ENCODE data around the gene ACAT2.

ACAT2 gene

DNA sequence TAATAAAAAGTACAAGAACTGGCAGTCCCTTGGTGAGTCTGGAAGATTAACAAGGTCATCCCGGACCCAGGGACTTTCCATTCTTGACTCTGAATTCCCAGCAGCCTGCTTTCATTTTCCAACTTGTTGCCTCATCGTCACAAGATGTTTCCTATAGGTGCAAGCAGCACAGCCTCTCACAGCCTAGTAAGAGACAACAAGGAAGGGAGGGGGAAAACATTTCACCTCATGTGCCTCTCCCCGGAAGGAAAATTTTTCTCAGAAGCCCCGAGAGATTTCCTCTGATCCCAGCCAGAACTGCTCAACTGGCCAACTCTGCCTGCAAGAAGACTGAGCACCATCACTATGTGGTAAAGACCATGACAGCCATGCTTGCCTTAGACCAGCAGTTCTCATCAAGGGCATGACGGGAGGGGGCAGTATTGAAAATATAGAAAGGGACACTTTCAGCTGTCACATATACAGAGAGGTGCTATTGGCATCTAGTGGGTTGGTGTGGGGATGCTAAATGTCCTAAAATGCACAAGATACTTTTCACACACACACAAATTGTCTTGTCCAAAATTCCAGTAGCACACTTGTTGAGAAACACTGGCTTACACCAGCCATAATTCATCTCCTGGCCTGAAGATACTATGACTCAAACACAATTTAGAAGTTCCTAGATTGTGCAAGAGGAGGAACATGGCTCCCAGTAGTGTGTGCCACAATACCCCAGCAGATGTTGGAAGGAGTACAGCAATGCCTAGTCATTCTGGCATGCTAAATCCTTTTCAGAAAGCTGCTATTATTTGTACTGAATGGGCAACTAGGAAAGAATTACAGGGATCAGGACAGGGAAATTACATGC lies 45.4 kb upstream of the ACAT2 start:
- TF ChIP-seq, protein P1, sequence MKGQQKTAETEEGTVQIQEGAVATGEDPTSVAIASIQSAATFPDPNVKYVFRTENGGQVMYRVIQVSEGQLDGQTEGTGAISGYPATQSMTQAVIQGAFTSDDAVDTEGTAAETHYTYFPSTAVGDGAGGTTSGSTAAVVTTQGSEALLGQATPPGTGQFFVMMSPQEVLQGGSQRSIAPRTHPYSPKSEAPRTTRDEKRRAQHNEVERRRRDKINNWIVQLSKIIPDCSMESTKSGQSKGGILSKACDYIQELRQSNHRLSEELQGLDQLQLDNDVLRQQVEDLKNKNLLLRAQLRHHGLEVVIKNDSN (IDR thresholded peaks at IDR 0.05): no peak

DNA sequence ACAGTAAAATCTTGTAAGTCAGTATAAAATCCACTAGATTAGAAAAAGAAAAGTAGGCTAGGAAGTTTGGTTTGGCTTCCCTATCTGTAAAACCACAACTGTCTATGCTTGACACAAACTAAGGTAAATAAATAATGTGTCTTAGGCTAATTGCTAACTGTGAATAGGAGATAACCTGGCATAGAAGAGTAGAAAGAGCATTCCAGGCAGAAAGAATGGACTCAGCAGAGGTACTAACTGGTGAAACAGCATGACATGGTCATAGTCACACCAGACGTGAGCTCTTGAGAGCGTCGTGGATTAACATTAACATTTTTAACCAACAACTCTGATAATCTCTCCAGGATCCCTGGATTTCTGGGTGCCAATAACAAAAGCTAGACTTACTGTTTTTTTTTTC lies 43.2 kb upstream of the ACAT2 start:
- TF ChIP-seq RAD21 (IDR thresholded peaks at IDR 0.05; ENCODE audit: low read depth): no peak
- TF ChIP-seq TAF1 (IDR thresholded peaks at IDR 0.05; ENCODE audit: low read depth): no peak
- no peak for TF ChIP-seq EGR1 (IDR thresholded peaks at IDR 0.05)
- TF ChIP-seq TEAD4 (IDR thresholded peaks at IDR 0.05): no peak
- TF ChIP-seq EP300 (IDR thresholded peaks at IDR 0.05; ENCODE audit: borderline replicate concordance): no peak

DNA sequence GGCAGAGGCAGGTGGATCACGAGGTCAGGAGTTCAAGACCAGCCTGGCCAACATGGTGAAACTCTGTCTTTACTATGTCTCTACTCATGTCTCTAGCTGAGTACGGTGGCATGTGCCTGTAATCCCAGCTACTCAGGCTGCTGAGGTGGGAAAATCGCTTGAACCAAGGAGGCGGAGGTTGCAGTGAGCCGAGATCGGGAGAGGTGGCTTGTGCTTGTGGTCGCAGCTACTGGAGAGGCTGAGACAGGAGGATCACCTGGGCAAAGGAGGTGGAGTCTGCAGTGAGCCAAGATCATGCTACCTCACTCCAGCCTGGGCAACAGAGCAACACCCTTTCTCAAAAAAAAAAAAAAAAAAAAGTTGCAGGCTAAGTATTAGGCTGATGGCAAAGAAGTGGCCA lies 42.6 kb upstream of the ACAT2 start:
- TF ChIP-seq TEAD4 (IDR thresholded peaks at IDR 0.05) (no peak), YY1 (IDR thresholded peaks at IDR 0.05; ENCODE audit: low read depth) (no peak), FOXM1 (IDR thresholded peaks at IDR 0.05; ENCODE audit: borderline replicate concordance, low read depth) (no peak), CREB1 (IDR thresholded peaks at IDR 0.05; ENCODE audit: low read depth) (no peak), TCF12 (IDR thresholded peaks at IDR 0.05; ENCODE audit: low read depth) (no peak), EP300 (IDR thresholded peaks at IDR 0.05; ENCODE audit: borderline replicate concordance) (no peak), NFIC (IDR thresholded peaks at IDR 0.05) (no peak), EGR1 (IDR thresholded peaks at IDR 0.05) (no peak)
- TF ChIP-seq, protein P1 (IDR thresholded peaks at IDR 0.05): no peak
- TF ChIP-seq, protein P2, sequence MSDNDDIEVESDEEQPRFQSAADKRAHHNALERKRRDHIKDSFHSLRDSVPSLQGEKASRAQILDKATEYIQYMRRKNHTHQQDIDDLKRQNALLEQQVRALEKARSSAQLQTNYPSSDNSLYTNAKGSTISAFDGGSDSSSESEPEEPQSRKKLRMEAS (IDR thresholded peaks at IDR 0.05): no peak

DNA sequence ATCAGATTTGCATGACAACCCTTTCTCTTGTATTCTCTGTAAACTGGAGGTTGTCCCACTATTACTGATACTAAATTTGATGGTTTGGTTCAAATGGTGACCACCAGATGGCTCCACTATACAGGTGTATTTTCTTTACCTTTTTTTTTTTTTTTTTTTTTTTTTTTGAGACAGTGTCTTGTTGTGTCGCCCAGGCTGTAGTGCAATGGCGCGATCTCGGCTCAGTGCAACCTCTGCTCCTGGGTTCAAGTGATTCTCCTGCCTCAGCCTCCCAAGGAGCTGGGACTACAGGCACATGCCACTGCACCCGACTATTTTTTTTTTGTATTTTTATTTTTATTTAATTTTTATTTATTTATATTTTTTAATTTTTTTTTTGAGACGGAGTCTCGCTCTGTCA lies 41.1 kb upstream of the ACAT2 start:
- no peak for TF ChIP-seq FOXM1 (IDR thresholded peaks at IDR 0.05; ENCODE audit: borderline replicate concordance, low read depth)
- no peak for TF ChIP-seq EGR1 (IDR thresholded peaks at IDR 0.05)
- TF ChIP-seq RAD21 (IDR thresholded peaks at IDR 0.05; ENCODE audit: low read depth): peak; percentile 26; the same call in 1 of the 2 replicates
- TF ChIP-seq, protein P1 (IDR thresholded peaks at IDR 0.05): no peak

DNA sequence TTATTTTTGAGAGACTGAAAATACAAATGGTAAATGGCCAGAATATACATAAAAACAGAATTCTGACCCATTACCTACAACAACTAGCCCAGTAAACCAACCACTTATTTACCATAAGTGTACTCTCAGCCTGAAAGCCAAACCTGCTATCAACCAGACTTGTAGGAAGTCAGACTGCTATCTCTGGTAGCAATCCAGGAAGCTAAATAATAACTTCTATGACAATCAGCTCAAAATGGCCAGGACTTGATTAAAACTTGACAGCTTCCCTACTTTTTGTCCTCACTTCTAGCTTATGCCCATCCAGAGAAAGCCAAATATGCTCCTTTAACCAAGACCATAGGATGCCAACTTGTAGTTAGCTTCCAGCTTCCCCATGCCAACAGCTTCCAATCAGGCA lies 39.2 kb upstream of the ACAT2 start:
- TF ChIP-seq RAD21 (IDR thresholded peaks at IDR 0.05; ENCODE audit: low read depth) (no peak), FOXM1 (IDR thresholded peaks at IDR 0.05; ENCODE audit: borderline replicate concordance, low read depth) (no peak)

DNA sequence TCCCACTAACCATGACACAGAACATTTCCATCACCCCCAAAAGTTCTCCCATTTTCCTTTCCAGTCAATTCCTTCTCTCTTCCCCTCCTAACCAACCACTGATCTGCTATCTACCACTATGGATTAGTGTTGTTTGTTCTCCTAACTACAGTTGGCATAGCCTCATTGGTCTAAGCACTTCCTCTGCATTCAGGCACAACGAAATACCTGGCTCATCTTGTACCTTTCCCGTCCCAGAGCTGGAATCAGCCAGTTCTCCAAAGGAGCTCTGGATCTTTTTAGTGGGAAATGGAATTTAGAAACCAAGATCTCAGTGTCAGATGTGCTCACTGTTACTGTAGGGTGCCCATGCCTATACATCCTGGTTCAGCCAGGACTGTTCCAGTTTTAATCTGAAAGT lies 38.6 kb upstream of the ACAT2 start:
- TF ChIP-seq EGR1 (IDR thresholded peaks at IDR 0.05): no peak
- no peak for TF ChIP-seq CEBPB (IDR thresholded peaks at IDR 0.05)
- no peak for TF ChIP-seq TAF1 (IDR thresholded peaks at IDR 0.05; ENCODE audit: low read depth)
- no peak for TF ChIP-seq FOXM1 (IDR thresholded peaks at IDR 0.05; ENCODE audit: borderline replicate concordance, low read depth)
- TF ChIP-seq, protein P3, sequence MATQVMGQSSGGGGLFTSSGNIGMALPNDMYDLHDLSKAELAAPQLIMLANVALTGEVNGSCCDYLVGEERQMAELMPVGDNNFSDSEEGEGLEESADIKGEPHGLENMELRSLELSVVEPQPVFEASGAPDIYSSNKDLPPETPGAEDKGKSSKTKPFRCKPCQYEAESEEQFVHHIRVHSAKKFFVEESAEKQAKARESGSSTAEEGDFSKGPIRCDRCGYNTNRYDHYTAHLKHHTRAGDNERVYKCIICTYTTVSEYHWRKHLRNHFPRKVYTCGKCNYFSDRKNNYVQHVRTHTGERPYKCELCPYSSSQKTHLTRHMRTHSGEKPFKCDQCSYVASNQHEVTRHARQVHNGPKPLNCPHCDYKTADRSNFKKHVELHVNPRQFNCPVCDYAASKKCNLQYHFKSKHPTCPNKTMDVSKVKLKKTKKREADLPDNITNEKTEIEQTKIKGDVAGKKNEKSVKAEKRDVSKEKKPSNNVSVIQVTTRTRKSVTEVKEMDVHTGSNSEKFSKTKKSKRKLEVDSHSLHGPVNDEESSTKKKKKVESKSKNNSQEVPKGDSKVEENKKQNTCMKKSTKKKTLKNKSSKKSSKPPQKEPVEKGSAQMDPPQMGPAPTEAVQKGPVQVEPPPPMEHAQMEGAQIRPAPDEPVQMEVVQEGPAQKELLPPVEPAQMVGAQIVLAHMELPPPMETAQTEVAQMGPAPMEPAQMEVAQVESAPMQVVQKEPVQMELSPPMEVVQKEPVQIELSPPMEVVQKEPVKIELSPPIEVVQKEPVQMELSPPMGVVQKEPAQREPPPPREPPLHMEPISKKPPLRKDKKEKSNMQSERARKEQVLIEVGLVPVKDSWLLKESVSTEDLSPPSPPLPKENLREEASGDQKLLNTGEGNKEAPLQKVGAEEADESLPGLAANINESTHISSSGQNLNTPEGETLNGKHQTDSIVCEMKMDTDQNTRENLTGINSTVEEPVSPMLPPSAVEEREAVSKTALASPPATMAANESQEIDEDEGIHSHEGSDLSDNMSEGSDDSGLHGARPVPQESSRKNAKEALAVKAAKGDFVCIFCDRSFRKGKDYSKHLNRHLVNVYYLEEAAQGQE (IDR thresholded peaks at IDR 0.05; ENCODE audit: low read depth): no peak
- TF ChIP-seq TEAD4 (IDR thresholded peaks at IDR 0.05): no peak
- no peak for TF ChIP-seq NFIC (IDR thresholded peaks at IDR 0.05)
- no peak for TF ChIP-seq RAD21 (IDR thresholded peaks at IDR 0.05; ENCODE audit: low read depth)
- TF ChIP-seq YY1 (IDR thresholded peaks at IDR 0.05; ENCODE audit: low read depth): no peak

DNA sequence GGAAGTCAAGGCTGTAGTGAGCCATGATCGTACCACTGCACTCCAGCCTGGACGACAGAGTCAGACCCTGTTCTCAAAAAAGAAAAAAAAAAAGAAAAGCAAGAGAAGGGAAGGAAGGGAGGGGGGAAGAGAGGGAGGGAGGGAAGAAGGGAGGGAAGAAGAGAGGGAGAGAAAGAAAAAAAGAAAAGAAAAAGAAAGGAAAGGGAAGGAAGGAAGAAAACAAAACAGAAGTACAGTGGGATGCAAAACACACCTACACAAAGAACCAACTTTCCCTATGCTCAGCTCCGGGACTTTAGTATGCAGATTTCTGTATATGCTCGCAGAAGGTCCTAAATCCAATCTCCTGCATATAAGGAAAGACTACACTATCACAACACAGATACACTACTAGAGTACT lies 37.1 kb upstream of the ACAT2 start:
- TF ChIP-seq CREB1 (IDR thresholded peaks at IDR 0.05; ENCODE audit: low read depth) (no peak), CEBPB (IDR thresholded peaks at IDR 0.05) (no peak), YY1 (IDR thresholded peaks at IDR 0.05; ENCODE audit: low read depth) (no peak), EGR1 (IDR thresholded peaks at IDR 0.05) (no peak), RAD21 (IDR thresholded peaks at IDR 0.05; ENCODE audit: low read depth) (no peak), TAF1 (IDR thresholded peaks at IDR 0.05; ENCODE audit: low read depth) (no peak)
- TF ChIP-seq, protein P1 (IDR thresholded peaks at IDR 0.05): no peak

DNA sequence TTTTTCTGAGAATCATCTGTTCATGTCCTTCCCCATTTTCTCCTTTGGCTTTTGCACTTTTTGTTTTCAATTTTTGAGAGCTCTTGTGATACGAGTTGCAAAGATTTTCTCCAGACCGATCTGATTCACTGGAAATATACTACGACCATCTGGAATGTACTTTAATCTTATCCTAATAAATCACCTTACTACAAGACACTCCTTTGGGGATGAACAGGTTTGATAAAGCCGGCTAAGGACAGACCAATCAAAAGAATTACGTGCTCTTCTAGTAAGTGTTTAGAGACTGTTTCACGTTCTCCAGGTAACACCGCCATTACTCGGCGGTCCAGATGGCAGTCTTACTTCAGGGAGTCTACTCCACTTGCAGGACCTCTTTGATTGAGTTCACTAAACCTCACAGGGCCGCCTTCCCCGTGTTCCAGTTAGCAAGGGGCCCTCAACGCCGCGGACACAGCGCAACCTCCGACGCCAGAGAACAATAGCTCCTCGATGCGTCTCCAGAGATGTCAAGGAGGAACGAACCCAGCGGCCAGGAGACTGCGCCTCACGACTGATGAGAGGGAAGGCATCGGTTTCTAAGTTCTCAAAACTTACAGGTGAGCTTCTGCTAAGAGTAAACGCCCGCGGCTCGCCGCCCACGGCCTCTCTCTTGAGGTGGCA lies 35.5 kb upstream of the ACAT2 start:
- TF ChIP-seq EGR1 (IDR thresholded peaks at IDR 0.05): peak; percentile 68; the same call in 1 of the 2 replicates
- no peak for TF ChIP-seq CEBPB (IDR thresholded peaks at IDR 0.05)
- no peak for TF ChIP-seq EP300 (IDR thresholded peaks at IDR 0.05; ENCODE audit: borderline replicate concordance)
- TF ChIP-seq ZBTB7A (IDR thresholded peaks at IDR 0.05; ENCODE audit: low read depth): no peak
- TF ChIP-seq, protein P1 (IDR thresholded peaks at IDR 0.05): no peak
- TF ChIP-seq CREB1 (IDR thresholded peaks at IDR 0.05; ENCODE audit: low read depth): no peak

All from Ishikawa (cell line).